COLO829 (cell line): Measurements from ENCODE around the gene SNX1.

Experiments
- DNase-seq: peaks from one replicate; pipeline ENCODE4 v3.0.0; 2012; ENCODE audit warnings: low spot score

Gene SNX1

DNA sequence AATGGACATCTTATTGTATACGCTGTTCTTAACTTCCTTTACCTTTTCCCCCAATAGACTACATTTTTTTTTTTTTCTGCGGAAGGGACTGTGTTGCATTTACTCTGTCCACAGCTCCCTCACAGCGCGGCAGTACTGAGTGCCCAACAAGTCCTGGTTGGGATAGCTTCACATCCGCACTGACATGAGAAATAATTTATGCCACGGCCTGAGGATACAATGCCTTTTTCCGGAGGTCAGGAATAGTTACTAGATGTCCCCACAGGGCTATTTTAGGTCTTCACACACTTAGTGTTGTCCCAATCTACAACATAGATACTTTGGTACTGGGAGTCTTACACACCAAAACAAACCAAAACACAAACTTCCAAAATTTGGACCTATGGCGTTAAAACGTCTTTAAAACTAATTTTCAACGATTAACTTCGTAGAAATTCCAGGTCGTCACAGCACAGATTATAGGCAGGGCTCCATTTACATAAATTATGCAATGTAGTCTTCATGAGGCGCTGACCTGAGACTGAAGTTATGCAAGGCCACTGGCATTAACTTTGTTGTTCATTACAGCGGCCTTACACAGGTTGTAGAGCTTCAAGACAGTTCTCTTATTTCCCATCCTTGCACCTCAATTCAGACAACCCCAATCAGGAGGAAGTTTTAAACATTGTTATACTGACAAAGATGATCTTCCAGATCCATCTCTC lies 68.0 kb downstream of the SNX1 start:
- DNase-seq, result no peak

- DNase-seq, result no peak
These were observed 68.7 kb downstream of the SNX1 start for GRCh38 chr15:64164436-64164835.

DNA sequence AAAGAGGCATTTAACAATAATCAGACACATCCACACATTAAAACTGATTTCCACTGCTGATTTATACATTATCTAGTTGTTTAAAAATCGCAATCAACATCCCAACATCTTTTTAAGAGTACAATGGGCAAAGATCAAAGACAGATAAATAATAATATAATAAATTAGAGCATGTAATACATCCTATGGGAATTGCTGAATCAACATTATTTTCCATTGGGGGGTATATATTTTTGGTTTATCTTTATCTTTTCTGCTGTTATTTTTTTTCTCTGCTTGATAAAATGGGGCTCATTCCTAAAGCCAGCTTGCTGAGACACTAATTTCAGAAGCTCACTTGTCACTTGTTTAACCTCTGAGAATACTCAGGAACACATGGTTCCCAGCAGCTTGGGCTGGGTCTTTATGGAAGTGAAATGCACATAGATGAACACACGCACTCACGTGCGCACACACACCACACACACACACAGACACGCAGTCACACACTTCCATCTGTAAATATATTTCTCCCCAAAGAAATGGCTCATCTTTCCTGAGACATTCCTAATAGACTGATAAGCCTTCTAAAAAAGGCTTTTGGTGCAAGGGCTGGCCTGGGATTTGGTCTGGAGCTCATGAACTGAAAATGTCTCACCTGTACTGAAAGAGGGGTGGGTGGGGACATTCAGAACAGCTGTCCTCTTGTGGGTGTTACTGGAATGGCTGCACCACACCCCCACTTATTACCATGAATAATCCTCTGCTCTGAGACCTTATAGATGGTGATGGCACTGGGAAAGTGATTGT lies 70.5 kb downstream of the SNX1 start:
- DNase-seq, result no peak

DNA sequence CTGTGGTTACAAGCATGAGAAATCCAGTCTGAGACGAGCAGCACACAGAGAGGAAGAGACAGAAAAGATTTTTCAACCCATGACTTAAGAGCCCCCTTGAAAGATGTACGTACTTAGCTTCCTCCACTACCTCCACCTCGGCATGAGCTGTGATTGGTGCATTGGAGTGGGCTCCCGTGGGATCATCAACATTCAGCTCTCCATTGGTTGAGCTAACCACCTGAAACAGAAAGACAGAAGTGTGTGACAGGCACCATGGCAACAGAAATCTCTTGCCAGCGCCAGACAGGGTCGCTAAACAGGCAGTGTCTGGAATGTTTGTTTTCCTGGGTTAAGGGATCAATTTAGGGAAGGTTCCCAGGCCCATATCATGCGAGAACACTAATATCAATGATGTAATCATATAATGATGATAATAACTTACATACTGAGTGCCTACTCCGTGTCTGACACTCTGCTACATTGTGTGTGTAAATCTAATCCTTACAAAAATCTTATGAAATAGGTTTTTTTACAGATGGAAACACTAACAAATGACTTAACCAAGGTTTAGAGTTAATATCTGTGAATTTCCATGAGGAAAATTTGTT lies 84.5 kb downstream of the SNX1 start:
- no peak for DNase-seq

GRCh38 chr15:64182859-64183370 lies 87.1 kb downstream of the SNX1 start:
- no peak for DNase-seq

DNA sequence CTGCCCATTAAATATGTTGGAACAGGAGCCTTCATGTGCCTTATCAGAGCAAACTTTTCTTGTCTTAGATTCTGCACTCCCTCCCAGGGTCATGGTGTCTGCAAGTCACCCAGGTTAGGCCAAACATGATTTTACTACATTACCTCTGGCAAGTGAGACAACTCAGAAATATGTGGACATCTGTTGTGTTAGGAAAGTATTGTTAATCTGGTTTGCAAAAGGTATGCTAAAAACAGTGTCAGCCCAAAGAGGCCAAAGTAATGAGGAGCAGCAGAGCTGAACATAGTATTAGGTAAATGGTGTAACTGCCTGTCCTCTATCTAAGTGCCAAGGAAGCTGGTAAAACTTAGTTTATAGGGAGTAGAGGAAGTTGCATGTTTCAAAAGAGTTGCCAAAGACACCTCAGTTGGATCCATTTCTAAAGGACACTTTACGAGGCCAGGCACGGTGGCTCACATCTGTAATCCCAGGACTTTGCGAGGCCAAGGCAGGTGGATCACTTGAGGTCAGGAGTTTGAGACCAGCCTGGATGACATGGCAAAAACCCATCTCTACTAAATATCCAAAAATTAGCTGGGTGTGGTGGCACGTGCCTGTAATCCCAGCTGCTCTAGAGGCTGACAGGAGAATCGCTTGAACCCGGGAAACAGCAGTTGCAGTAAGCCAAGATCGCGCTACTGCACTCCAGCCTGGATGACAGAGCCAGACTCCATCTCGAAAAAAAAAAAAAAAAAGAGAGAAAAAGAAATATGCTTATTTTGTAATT lies 89.5 kb downstream of the SNX1 start:
- DNase-seq, result no peak

DNA sequence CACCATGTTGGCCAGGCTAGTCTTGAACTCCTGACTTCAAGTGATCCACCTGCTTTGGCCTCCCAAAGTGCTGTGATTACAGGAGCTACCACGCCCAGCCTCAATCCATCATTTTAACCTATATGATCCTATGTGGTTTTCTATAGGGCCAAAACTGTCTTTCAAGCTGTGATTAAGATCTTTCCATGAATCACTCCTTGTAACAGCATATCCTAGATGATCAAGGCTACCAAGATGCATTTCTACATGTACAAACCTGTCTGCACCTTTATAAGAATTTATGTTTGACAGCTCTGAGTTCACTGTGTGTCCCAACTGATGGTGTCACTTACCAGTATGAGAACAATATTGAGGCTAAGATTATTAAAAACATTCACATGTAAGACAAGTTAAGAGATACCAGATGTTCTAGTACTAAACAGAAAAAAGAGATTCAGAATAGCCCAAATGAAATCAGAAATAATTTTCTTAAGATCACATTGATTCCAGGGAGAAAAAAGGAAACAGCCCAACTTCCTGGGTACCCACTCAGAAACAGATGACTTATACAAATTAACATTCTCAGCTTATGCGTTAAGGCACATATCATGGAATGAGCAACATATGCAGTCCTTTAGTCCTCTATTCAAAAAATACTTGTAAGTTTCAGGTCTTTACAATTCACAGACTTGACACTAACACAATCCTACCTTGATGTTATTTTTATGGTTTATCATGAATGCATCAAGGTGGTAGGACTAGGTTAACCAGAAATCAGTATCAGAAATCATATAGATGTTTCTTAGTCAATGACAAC lies 91.8 kb downstream of the SNX1 start:
- DNase-seq, result no peak
